Measurements from ENCODE around the gene URI1. TPM values are rescaled to one million over a fixed set of nuclear protein-coding genes. Genes with fewer than 3 reads are reported as not detected.

URI1 gene
- polyA plus RNA-seq, 1 of the 3 experiments (the other 2 are of a cell fraction), result 32.4 TPM

DNA sequence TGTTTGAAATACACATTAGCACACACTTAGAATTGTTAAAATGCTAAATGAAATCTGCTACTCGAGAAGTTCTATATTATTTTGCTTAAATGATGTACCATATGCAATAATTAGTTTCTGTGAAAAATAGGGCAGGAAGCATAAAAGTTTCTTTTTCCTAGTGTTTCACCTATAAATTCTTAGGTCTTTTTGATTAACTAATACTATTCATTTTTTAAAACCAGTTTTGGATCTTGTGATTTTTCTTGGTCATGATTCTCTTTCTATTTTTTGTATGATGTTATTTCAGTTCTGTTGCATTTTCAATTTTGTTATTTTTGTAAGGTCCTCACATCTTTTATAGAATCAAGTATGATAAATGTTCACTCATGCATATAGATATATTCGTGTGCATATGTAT lies 66.1 kb downstream of the URI1 start:
- no peaks in the 10 kb centered on the region for H4K20me1 ChIP-seq (ENCODE audit: insufficient read depth)
- DNase-seq, result no peak
- H3K9me3 ChIP-seq, result no peaks in the 10 kb centered on the region
- no peak overlapping the region for H2AFZ ChIP-seq (ENCODE audit: low read depth)
- peaks cover 0 to 3% of the 10 kb centered on the region in 2 experiments; a peak in 2 of 4 replicates for H3K4me1 ChIP-seq (ENCODE audit: control insufficient read depth in 1 of 2, insufficient read depth in 2 of 2, low read depth in 1 of 2, low read length in 1 of 2)
- no peak overlapping the region for H3K27ac ChIP-seq (ENCODE audit: low read depth in 2 of 2, low read length in 1 of 2)
- H3K36me3 ChIP-seq (replicated peaks in 1 of 2; ENCODE audit: control insufficient read depth in 1 of 2, insufficient read depth in 2 of 2, low read length in 1 of 2), result peaks cover 64 to 72% of the 10 kb centered on the region in 2 experiments
- no peak overlapping the region for H3K9ac ChIP-seq
- POLR2A ChIA-PET, result no interaction called here
- CTCF ChIA-PET, result no interaction called here
- 0 out of 2 replicates have a peak, but pooled peaks cover 3% of the 10 kb centered on the region for H3K9me2 ChIP-seq
- TF ChIP-seq MXI1 (IDR thresholded peaks at IDR 0.05; ENCODE audit: low read depth, low read length) (no peak), SMC3 (IDR thresholded peaks at IDR 0.05; ENCODE audit: low read depth, low read length) (no peak), EZH2phosphoT487 (IDR thresholded peaks at IDR 0.05; ENCODE audit: borderline replicate concordance, low read depth) (no peak), RXRA (IDR thresholded peaks at IDR 0.05; ENCODE audit: borderline replicate concordance, low read depth) (no peak), RCOR1 (IDR thresholded peaks at IDR 0.05; ENCODE audit: low read length) (no peak), EP300 (IDR thresholded peaks at IDR 0.05; ENCODE audit: borderline replicate concordance in 1 of 2, low read depth in 1 of 2, low read length in 1 of 2) (no peak), NFIC (IDR thresholded peaks at IDR 0.05; ENCODE audit: borderline replicate concordance) (no peak), SIN3A (IDR thresholded peaks at IDR 0.05; ENCODE audit: borderline replicate concordance, low read depth, low read length) (no peak), RFX5 (IDR thresholded peaks at IDR 0.05; ENCODE audit: low read length) (no peak), GABPA (IDR thresholded peaks at IDR 0.05; ENCODE audit: low read depth) (no peak), TAF1 (IDR thresholded peaks at IDR 0.05; ENCODE audit: borderline replicate concordance, low read depth, low read length) (no peak), YY1 (IDR thresholded peaks at IDR 0.05; ENCODE audit: low read depth) (no peak)
- TF ChIP-seq, protein P1, sequence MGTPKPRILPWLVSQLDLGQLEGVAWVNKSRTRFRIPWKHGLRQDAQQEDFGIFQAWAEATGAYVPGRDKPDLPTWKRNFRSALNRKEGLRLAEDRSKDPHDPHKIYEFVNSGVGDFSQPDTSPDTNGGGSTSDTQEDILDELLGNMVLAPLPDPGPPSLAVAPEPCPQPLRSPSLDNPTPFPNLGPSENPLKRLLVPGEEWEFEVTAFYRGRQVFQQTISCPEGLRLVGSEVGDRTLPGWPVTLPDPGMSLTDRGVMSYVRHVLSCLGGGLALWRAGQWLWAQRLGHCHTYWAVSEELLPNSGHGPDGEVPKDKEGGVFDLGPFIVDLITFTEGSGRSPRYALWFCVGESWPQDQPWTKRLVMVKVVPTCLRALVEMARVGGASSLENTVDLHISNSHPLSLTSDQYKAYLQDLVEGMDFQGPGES (IDR thresholded peaks at IDR 0.05; ENCODE audit: low read depth, low read length), result no peak
- TF ChIP-seq, protein P2, sequence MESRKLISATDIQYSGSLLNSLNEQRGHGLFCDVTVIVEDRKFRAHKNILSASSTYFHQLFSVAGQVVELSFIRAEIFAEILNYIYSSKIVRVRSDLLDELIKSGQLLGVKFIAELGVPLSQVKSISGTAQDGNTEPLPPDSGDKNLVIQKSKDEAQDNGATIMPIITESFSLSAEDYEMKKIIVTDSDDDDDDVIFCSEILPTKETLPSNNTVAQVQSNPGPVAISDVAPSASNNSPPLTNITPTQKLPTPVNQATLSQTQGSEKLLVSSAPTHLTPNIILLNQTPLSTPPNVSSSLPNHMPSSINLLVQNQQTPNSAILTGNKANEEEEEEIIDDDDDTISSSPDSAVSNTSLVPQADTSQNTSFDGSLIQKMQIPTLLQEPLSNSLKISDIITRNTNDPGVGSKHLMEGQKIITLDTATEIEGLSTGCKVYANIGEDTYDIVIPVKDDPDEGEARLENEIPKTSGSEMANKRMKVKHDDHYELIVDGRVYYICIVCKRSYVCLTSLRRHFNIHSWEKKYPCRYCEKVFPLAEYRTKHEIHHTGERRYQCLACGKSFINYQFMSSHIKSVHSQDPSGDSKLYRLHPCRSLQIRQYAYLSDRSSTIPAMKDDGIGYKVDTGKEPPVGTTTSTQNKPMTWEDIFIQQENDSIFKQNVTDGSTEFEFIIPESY (IDR thresholded peaks at IDR 0.05; ENCODE audit: borderline replicate concordance, low read depth), result no peak
- TF ChIP-seq, protein P3, sequence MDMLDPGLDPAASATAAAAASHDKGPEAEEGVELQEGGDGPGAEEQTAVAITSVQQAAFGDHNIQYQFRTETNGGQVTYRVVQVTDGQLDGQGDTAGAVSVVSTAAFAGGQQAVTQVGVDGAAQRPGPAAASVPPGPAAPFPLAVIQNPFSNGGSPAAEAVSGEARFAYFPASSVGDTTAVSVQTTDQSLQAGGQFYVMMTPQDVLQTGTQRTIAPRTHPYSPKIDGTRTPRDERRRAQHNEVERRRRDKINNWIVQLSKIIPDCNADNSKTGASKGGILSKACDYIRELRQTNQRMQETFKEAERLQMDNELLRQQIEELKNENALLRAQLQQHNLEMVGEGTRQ (IDR thresholded peaks at IDR 0.05; ENCODE audit: borderline replicate concordance, low read depth, low read length), result no peak
- TF ChIP-seq, protein P4, sequence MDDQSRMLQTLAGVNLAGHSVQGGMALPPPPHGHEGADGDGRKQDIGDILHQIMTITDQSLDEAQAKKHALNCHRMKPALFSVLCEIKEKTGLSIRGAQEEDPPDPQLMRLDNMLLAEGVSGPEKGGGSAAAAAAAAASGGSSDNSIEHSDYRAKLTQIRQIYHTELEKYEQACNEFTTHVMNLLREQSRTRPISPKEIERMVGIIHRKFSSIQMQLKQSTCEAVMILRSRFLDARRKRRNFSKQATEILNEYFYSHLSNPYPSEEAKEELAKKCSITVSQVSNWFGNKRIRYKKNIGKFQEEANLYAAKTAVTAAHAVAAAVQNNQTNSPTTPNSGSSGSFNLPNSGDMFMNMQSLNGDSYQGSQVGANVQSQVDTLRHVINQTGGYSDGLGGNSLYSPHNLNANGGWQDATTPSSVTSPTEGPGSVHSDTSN (IDR thresholded peaks at IDR 0.05), result no peak
- TF ChIP-seq, protein P5, sequence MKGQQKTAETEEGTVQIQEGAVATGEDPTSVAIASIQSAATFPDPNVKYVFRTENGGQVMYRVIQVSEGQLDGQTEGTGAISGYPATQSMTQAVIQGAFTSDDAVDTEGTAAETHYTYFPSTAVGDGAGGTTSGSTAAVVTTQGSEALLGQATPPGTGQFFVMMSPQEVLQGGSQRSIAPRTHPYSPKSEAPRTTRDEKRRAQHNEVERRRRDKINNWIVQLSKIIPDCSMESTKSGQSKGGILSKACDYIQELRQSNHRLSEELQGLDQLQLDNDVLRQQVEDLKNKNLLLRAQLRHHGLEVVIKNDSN (IDR thresholded peaks at IDR 0.05; ENCODE audit: borderline replicate concordance, low read depth), result no peak
- TF ChIP-seq, protein P6, sequence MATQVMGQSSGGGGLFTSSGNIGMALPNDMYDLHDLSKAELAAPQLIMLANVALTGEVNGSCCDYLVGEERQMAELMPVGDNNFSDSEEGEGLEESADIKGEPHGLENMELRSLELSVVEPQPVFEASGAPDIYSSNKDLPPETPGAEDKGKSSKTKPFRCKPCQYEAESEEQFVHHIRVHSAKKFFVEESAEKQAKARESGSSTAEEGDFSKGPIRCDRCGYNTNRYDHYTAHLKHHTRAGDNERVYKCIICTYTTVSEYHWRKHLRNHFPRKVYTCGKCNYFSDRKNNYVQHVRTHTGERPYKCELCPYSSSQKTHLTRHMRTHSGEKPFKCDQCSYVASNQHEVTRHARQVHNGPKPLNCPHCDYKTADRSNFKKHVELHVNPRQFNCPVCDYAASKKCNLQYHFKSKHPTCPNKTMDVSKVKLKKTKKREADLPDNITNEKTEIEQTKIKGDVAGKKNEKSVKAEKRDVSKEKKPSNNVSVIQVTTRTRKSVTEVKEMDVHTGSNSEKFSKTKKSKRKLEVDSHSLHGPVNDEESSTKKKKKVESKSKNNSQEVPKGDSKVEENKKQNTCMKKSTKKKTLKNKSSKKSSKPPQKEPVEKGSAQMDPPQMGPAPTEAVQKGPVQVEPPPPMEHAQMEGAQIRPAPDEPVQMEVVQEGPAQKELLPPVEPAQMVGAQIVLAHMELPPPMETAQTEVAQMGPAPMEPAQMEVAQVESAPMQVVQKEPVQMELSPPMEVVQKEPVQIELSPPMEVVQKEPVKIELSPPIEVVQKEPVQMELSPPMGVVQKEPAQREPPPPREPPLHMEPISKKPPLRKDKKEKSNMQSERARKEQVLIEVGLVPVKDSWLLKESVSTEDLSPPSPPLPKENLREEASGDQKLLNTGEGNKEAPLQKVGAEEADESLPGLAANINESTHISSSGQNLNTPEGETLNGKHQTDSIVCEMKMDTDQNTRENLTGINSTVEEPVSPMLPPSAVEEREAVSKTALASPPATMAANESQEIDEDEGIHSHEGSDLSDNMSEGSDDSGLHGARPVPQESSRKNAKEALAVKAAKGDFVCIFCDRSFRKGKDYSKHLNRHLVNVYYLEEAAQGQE (IDR thresholded peaks at IDR 0.05; ENCODE audit: low read depth, low read length), result no peak
- H3K79me2 ChIP-seq (ENCODE audit: insufficient read depth), result peaks cover 14% of the 10 kb centered on the region; the same call in 1 of the 2 replicates
- H3F3A ChIP-seq (replicated peaks; ENCODE audit: insufficient read depth), result peaks cover 5% of the 10 kb centered on the region
- H3K4me3 ChIP-seq (ENCODE audit: low read depth in 2 of 2, low read length in 1 of 2), result no peak overlapping the region
- WGBS (ENCODE audit: low lambda C conversion rate), result 97% methylated on average over 2 of the region's 2 CpGs
- no peak overlapping the region for H3K4me2 ChIP-seq
- no peaks in the 10 kb centered on the region for H3K27me3 ChIP-seq (ENCODE audit: insufficient read depth)

Data from SK-N-SH (cell line).